SK-N-SH (cell line): ENCODE results near the gene CDC42. TPM values are rescaled to one million over a fixed set of nuclear protein-coding genes. Genes with fewer than 3 reads are reported as not detected.

ENCODE experiments used
- CTCF ChIA-PET: fragments of 300-600, 350-600 bp; formaldehyde crosslinking; extraction: SDS; loops from one replicate; lab custom pipeline; 2021; lab: Yijun Ruan, JAX
- POLR2A ChIA-PET: fragments of 350-600 bp; sonication (Branson Sonifier 250); formaldehyde crosslinking; extraction: SDS; loops from one replicate; lab custom pipeline; 2020; ENCODE audit warnings: antibody characterized with exemption, inconsistent platforms; lab: Yijun Ruan, JAX
- DNase-seq: peaks from one replicate; pipeline ENCODE4 v3.0.0; 2012
- H2AFZ ChIP-seq: fragments of 200-600 bp; sonication (generic); 2 replicates; pipeline ENCODE4 v1.8.1; 2016; ENCODE audit warnings: antibody characterized with exemption, mild to moderate bottlenecking, low read depth
- H3F3A ChIP-seq: fragments of 200-600 bp; sonication (generic); replicated peaks from 2 replicates; pipeline ENCODE3; 2016; ENCODE audit warnings: antibody characterized with exemption, mild to moderate bottlenecking; ENCODE audit not compliant: insufficient read depth
- H3K27ac ChIP-seq, 2 experiments: fragments of 200-500 bp in 1 of 2; fragments of 200-600 bp in 1 of 2; sonication (Bioruptor generic) in 1 of 2; sonication (generic), shearing (Covaris generic) in 1 of 2; 2 replicates each; pipeline versions ENCODE4 v1.5.1 to v1.6.1; 2014 to 2016; ENCODE audit warnings: low read depth in 2 of 2, inconsistent platforms in 1 of 2, low read length in 1 of 2, mild to moderate bottlenecking in 1 of 2, mixed read lengths in 1 of 2
- H3K27me3 ChIP-seq: fragments of 200-600 bp; sonication (generic), shearing (Covaris generic); 2 replicates; pipeline ENCODE4 v1.6.1; 2016; ENCODE audit warnings: mixed run types; ENCODE audit not compliant: insufficient read depth
- H3K36me3 ChIP-seq, 2 experiments: fragments of 200-500 bp in 1 of 2; fragments of 200-600 bp in 1 of 2; sonication (Bioruptor generic) in 1 of 2; sonication (generic) in 1 of 2; replicated peaks in 1 of 2; 2 replicates each; pipeline versions ENCODE3 to v1.5.1; 2014 to 2016; ENCODE audit warnings: low read length in 1 of 2, mild to moderate bottlenecking in 1 of 2; ENCODE audit not compliant: insufficient read depth in 2 of 2, control insufficient read depth in 1 of 2
- H3K4me1 ChIP-seq, 2 experiments: fragments of 200-500 bp in 1 of 2; fragments of 200-600 bp in 1 of 2; sonication (Bioruptor generic) in 1 of 2; sonication (generic), shearing (Covaris generic) in 1 of 2; 2 replicates each; pipeline versions ENCODE4 v1.5.1 to v1.6.1; 2014 to 2016; ENCODE audit warnings: low read depth in 1 of 2, low read length in 1 of 2, mixed run types in 1 of 2; ENCODE audit not compliant: insufficient read depth in 2 of 2, control insufficient read depth in 1 of 2
- H3K4me2 ChIP-seq: fragments of 200-600 bp; sonication (generic), shearing (Covaris generic); 2 replicates; pipeline ENCODE4 v1.6.1; 2017; ENCODE audit warnings: mixed run types
- H3K4me3 ChIP-seq, 2 experiments: fragments of 200-500 bp in 1 of 2; fragments of 200-600 bp in 1 of 2; sonication (Bioruptor generic) in 1 of 2; sonication (generic), shearing (Covaris generic) in 1 of 2; 2 replicates each; pipeline versions ENCODE4 v1.5.1 to v1.8.1; 2014 to 2016; ENCODE audit warnings: low read depth in 2 of 2, inconsistent platforms in 1 of 2, low read length in 1 of 2, mild to moderate bottlenecking in 1 of 2, mixed read lengths in 1 of 2, moderate library complexity in 1 of 2
- H3K79me2 ChIP-seq: fragments of 200-600 bp; sonication (generic); 2 replicates; pipeline ENCODE4 v1.8.1; 2017; ENCODE audit warnings: mild to moderate bottlenecking; ENCODE audit not compliant: insufficient read depth
- H3K9ac ChIP-seq: fragments of 200-600 bp; sonication (generic); 2 replicates; pipeline ENCODE4 v1.6.1; 2017; ENCODE audit warnings: mixed run types
- H3K9me2 ChIP-seq: fragments of 200-600 bp; sonication (generic); 2 replicates; pipeline ENCODE4 v1.6.1; 2017; ENCODE audit warnings: mixed run types
- H3K9me3 ChIP-seq: fragments of 200-600 bp; sonication (generic); 2 replicates; pipeline ENCODE4 v1.6.1; 2017; ENCODE audit warnings: mixed run types, mild to moderate bottlenecking, moderate library complexity
- H4K20me1 ChIP-seq: fragments of 200-600 bp; sonication (generic); 2 replicates; pipeline ENCODE4 v1.6.1; 2017; ENCODE audit warnings: mild to moderate bottlenecking, mixed run types; ENCODE audit not compliant: insufficient read depth
- CHD2 ChIP-seq: fragments of 150-350 bp; IDR thresholded peaks from 2 replicates; pipeline ENCODE4 v1.6.1; 2018; ENCODE audit warnings: low read length; ENCODE audit not compliant: partially characterized antibody
- ELF1 ChIP-seq: IDR thresholded peaks from 2 replicates; pipeline ENCODE4 v1.4.0; 2012
- EP300 ChIP-seq, 2 experiments: IDR thresholded peaks; 2 replicates each; pipeline versions ENCODE4 v1.4.0 to v1.6.1; 2012; ENCODE audit warnings: borderline replicate concordance in 1 of 2, low read depth in 1 of 2, low read length in 1 of 2
- FOXJ3 ChIP-seq: sonication (generic); formaldehyde crosslinking; IDR thresholded peaks from 2 replicates; pipeline ENCODE4 v1.5.1; 2020; ENCODE audit warnings: mild to moderate bottlenecking, missing genetic modification reagents
- MXI1 ChIP-seq: IDR thresholded peaks from 2 replicates; pipeline ENCODE4 v1.6.1; 2012; ENCODE audit warnings: mild to moderate bottlenecking, low read depth, low read length, improper control_type of control experiment
- NFIC ChIP-seq: IDR thresholded peaks from 2 replicates; pipeline ENCODE4 v1.4.0; 2012; ENCODE audit warnings: borderline replicate concordance
- NRF1 ChIP-seq: IDR thresholded peaks from 2 replicates; pipeline ENCODE4 v1.6.1; 2012; ENCODE audit warnings: low read depth, mild to moderate bottlenecking, low read length
- POLR2AphosphoS5 ChIP-seq: IDR thresholded peaks from 2 replicates; pipeline ENCODE4 v1.6.1; 2012; ENCODE audit warnings: low read depth, low read length
- RAD21 ChIP-seq: IDR thresholded peaks from 2 replicates; pipeline ENCODE4 v1.6.1; 2012; ENCODE audit warnings: mild to moderate bottlenecking, low read length
- RFX5 ChIP-seq: IDR thresholded peaks from 2 replicates; pipeline ENCODE4 v1.6.1; 2012; ENCODE audit warnings: mild to moderate bottlenecking, improper control_type of control experiment, low read length
- RXRA ChIP-seq: IDR thresholded peaks from 2 replicates; pipeline ENCODE4 v1.4.0; 2012; ENCODE audit warnings: low read depth, mild to moderate bottlenecking, borderline replicate concordance
- SMC3 ChIP-seq: IDR thresholded peaks from 2 replicates; pipeline ENCODE4 v1.6.1; 2012; ENCODE audit warnings: low read depth, low read length, improper control_type of control experiment
- USF2 ChIP-seq: fragments of 150-350 bp; IDR thresholded peaks from 2 replicates; pipeline ENCODE4 v1.6.1; 2017; ENCODE audit warnings: antibody characterized with exemption, low read length, low read depth, borderline replicate concordance
- YY1 ChIP-seq: IDR thresholded peaks from 2 replicates; pipeline ENCODE4 v1.4.0; 2012; ENCODE audit warnings: low read depth, mild to moderate bottlenecking
- ZBTB33 ChIP-seq: IDR thresholded peaks from 2 replicates; pipeline ENCODE4 v1.4.0; 2012; ENCODE audit warnings: low read depth, borderline replicate concordance
- WGBS: methylation state at CpG from one replicate; pipeline ENCODE4 v1.1.6; 2017; ENCODE audit warnings: low lambda C conversion rate; 5-methylcytosine and 5-hydroxymethylcytosine counted together
- polyA plus RNA-seq, 3 experiments: library from polyadenylated mRNA; depleted of rRNA; stranded (reverse); fragments of >200 nt; gene quantifications; 2 replicates each; pipeline ENCODE4 v1.2.3, GENCODE V29; 2012
- TF ChIP-seq, protein P1 (sequence below): fragments of 150-350 bp; IDR thresholded peaks from 2 replicates; pipeline ENCODE4 v1.6.1; 2016; ENCODE audit warnings: mild to moderate bottlenecking, low read depth, low read length
- TF ChIP-seq, protein P2 (sequence below): IDR thresholded peaks from 2 replicates; pipeline ENCODE4 v1.4.0; 2012; ENCODE audit warnings: low read depth

Gene CDC42
- polyA plus RNA-seq, 1 of the 3 experiments (the other 2 are of a cell fraction): 113 TPM

- Histone ChIP-seq H3K4me2 (no peak overlapping the region), H3K4me3 (no peak overlapping the region), H4K20me1 (peaks cover 95% of the 10 kb centered on the region), H3K4me1 (peaks cover 5 to 12% of the 10 kb centered on the region in 2 experiments; a peak in 3 of 4 replicates), H3K27me3 (no peaks in the 10 kb centered on the region), H3K9ac (no peak overlapping the region), H2AFZ (no peak overlapping the region), H3K79me2 (peaks cover 98% of the 10 kb centered on the region)
- no peak for DNase-seq
- 91% methylated on average over 9 of the region's 10 CpGs for WGBS
- CTCF ChIA-PET: no interaction called here
- POLR2A ChIA-PET: no interaction called here
- no peak for TF ChIP-seq YY1
- no peak for TF ChIP-seq SMC3
- TF ChIP-seq, protein P1, sequence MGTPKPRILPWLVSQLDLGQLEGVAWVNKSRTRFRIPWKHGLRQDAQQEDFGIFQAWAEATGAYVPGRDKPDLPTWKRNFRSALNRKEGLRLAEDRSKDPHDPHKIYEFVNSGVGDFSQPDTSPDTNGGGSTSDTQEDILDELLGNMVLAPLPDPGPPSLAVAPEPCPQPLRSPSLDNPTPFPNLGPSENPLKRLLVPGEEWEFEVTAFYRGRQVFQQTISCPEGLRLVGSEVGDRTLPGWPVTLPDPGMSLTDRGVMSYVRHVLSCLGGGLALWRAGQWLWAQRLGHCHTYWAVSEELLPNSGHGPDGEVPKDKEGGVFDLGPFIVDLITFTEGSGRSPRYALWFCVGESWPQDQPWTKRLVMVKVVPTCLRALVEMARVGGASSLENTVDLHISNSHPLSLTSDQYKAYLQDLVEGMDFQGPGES: no peak
- TF ChIP-seq, all 33 proteins: peak for 0
- Histone ChIP-seq H3F3A (peaks cover 33% of the 10 kb centered on the region), H3K9me3 (no peaks in the 10 kb centered on the region), H3K27ac (no peak overlapping the region), H3K36me3 (peaks cover 2 to 47% of the 10 kb centered on the region in 2 experiments), H3K9me2 (no peaks in the 10 kb centered on the region)
These were observed 5.4 kb downstream of the CDC42 start for GRCh38 chr1:22057861-22058260.

GRCh38 chr1:22064751-22065402 is 12.4 kb downstream of the CDC42 start:
- H3K27me3 ChIP-seq: no peaks in the 10 kb centered on the region
- peaks cover 100% of the 10 kb centered on the region for H4K20me1 ChIP-seq
- H3K4me1 ChIP-seq: peaks cover 0 to 14% of the 10 kb centered on the region in 2 experiments; a peak in 3 of 4 replicates
- no peak for TF ChIP-seq FOXJ3
- no peak for TF ChIP-seq NFIC
- no peak for TF ChIP-seq EP300 (IDR thresholded peaks at IDR 0.05; ENCODE audit: borderline replicate concordance in 1 of 2, low read depth in 1 of 2, low read length in 1 of 2)
- no peak for TF ChIP-seq NRF1
- TF ChIP-seq, all 33 proteins: peak for 0
- H3K9ac ChIP-seq: no peak overlapping the region
- ChIA-PET CTCF (interaction anchor here (2.2 kb wide), 1 partner anchor 344 kb away, joined by 6 read pairs; no protein-coding TSS in a partner anchor), POLR2A (no interaction called here)
- no peaks in the 10 kb centered on the region for H3K9me3 ChIP-seq
- no peak for DNase-seq
- peaks cover 0 to 38% of the 10 kb centered on the region in 2 experiments for H3K36me3 ChIP-seq
- H3F3A ChIP-seq: peaks cover 39% of the 10 kb centered on the region
- H3K27ac ChIP-seq: no peak overlapping the region
- H3K4me2 ChIP-seq: no peak overlapping the region
- peaks cover 100% of the 10 kb centered on the region for H3K79me2 ChIP-seq
- H3K4me3 ChIP-seq: no peak overlapping the region
- no peaks in the 10 kb centered on the region for H3K9me2 ChIP-seq
- 90% methylated on average over 12 of the region's 12 CpGs for WGBS
- H2AFZ ChIP-seq: no peak overlapping the region

DNA sequence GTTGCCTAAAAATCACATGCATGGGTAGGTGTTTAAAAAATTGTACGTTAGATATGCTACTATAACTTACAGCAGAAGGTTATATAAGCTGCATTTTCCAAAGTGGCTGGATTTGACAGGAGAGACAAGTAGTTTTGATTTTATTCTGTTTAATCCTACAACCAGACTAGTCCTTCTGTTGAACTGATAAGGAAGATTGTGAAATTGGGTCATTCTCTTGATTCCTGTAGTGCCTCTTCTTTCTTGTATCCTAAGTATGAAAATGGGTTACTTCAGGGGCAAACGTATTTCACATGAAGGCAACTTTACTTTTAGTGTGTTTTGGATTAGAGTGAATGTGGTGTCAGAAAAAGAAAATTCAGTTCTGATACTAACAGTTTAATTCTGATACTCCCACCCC is 19.0 kb downstream of the CDC42 start:
- Histone ChIP-seq H3K27ac (no peak overlapping the region), H3K79me2 (peaks cover 100% of the 10 kb centered on the region), H3K4me3 (no peak overlapping the region), H3F3A (peaks cover 14% of the 10 kb centered on the region), H3K4me1 (no peaks in the 10 kb centered on the region; a peak in 1 of 4 replicates), H2AFZ (no peak overlapping the region), H3K9me2 (no peaks in the 10 kb centered on the region), H3K9ac (no peak overlapping the region), H3K36me3 (peaks cover 0 to 40% of the 10 kb centered on the region in 2 experiments), H4K20me1 (peaks cover 100% of the 10 kb centered on the region), H3K9me3 (no peaks in the 10 kb centered on the region), H3K27me3 (no peaks in the 10 kb centered on the region), H3K4me2 (no peak overlapping the region)
- CTCF ChIA-PET: interaction anchor here (1.7 kb wide), 1 partner anchor 34 kb away, joined by 7 read pairs; no protein-coding TSS in a partner anchor
- POLR2A ChIA-PET: no interaction called here
- WGBS: 98% methylated on average over 2 of the region's 2 CpGs
- DNase-seq: no peak
- TF ChIP-seq CHD2: no peak
- no peak for TF ChIP-seq RXRA
- TF ChIP-seq, protein P2, sequence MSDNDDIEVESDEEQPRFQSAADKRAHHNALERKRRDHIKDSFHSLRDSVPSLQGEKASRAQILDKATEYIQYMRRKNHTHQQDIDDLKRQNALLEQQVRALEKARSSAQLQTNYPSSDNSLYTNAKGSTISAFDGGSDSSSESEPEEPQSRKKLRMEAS: no peak
- TF ChIP-seq MXI1: no peak
- no peak for TF ChIP-seq USF2
- no peak for TF ChIP-seq ELF1
- TF ChIP-seq NRF1: no peak
- no peak for TF ChIP-seq ZBTB33
- TF ChIP-seq RAD21: no peak
- no peak for TF ChIP-seq RFX5
- no peak for TF ChIP-seq POLR2AphosphoS5
